Activated T-cell treated with anti-CD3 and anti-CD28 coated beads for 24 hours (primary cell): ENCODE results near the gene LPCAT3.
"Not testable (repeated sequence)": the region's sequence is repeated elsewhere in the genome, so short reads cannot be mapped to it uniquely, and the experiment has no call there.

Source experiments
- DNase-seq: peaks from one replicate; pipeline ENCODE4 v3.0.0-alpha.2; 2020; ENCODE audit warnings: low read depth

LPCAT3 gene

GRCh38 chr12:7035463-7035862 lies 17.2 kb upstream of the LPCAT3 start:
- no peak for DNase-seq

- DNase-seq = no peak
Measured at GRCh38 chr12:7034464-7034863, 16.2 kb upstream of the LPCAT3 start.

GRCh38 chr12:7032990-7033389 lies 14.7 kb upstream of the LPCAT3 start:
- DNase-seq = no peak

GRCh38 chr12:7031306-7031705 lies 13.0 kb upstream of the LPCAT3 start:
- DNase-seq = no peak

DNA sequence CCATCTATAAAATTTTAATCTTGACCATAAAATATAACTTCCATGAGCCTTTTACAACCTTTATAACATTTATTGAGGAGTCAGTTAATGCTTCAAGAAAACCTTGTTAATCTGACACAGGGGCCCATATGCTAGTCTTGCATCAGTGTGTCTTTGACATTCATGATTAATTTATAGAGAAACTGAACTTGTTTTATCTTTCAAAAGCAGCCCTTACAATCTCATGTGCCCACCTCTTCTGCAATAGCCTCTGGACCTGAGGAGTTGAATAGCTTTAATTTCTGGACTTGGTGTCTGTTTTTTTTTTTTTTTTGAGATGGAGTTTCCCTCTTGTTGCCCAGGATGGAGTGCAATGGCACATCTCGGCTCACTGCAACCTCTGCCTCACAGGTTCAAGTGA lies 8.6 kb upstream of the LPCAT3 start:
- DNase-seq = no peak

DNA sequence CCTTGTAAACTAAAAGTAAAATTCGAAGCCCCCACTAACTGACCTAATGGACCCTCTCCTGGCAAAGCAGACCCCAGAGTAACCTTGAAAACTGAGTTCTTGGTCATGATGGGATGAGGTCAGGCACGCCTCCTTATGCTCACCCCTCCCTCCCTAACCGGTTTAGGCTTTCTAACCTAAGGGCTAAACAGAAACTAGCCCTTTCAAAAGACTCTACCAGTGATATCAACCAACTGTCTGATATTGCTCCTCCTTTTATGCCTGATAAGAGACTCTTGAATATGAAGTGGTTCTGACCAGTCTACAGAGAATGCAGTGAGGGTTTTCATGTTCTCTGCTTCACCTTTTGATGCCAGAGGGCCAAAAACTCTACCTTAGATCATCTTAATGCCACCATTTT lies 4.8 kb upstream of the LPCAT3 start:
- no peak for DNase-seq

GRCh38 chr12:7021956-7022355 lies 3.7 kb upstream of the LPCAT3 start:
- no peak for DNase-seq

GRCh38 chr12:7019043-7019569 lies 830 bp upstream of the LPCAT3 start:
- DNase-seq = no peak

- no peak for DNase-seq
Measured at GRCh38 chr12:7017870-7018349, 366 bp downstream of the LPCAT3 start.

DNA sequence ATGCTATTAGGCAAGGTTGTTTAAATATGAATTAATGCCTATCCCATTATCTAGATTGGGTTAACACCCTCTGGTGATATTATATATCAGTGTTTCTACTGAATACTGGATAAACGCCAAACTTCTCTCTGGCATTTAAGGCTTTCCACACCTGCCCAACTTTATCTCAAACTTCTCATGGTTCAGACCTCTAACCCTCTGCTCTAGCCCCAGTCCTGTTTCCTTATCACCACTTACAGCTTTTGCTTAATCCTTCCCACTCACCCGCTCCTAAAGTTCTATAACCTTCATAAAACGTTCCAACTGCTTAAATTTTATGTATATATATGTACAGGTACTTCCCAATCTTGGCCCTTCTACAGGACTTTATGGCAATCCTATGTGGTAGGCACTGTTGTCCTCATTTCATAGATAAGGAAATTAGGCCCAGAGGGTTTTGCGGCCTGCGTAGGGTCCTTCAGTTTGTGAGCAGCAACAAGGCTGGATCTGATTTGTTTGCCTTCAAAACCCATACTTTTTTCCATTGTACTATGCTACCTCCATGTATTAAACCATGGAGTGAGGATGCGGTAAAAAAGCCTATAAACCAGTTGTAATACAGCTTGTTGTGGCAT lies 1.2 kb downstream of the LPCAT3 start:
- no peak for DNase-seq

DNA sequence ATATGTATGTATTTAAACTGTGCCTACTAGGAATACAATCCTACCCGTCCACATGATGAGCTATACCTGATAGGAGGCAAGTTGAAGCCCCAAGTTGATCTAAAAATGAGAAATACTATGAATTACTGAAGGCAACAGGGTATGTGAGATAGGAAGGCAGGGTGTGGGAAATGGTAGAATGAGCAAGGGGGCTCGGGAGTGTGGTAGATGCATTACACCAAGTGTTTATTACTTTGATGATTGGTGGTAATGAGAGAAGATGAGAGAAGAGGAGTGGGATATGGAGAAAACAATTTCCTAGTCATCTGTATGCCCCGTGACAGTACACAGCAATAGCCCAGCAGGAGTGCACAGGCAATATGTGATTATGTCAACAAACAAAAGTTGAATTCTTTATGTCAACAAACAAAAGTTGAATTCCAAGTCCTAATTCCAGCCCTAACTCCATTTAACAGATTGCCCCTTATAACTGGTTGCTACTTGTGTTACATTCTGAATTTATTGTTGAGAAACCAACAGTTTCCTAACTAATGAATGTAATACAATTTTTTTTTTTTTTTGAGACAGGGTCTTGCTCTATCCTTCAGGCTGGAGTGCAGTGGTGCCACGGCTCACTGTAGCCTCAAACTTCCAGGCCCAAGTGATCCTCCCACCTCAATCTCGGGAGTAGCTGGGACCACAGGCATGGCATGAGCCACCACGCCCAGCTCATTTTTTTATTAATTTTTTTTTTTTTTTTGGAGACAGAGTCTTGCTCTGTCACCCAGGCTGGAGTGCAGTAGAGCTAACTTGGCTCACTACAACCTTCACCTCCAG lies 2.5 kb downstream of the LPCAT3 start:
- DNase-seq = no peak

- DNase-seq = no peak
Measured at GRCh38 chr12:7013101-7013500, 5.2 kb downstream of the LPCAT3 start.

GRCh38 chr12:7012024-7012607 lies 6.2 kb downstream of the LPCAT3 start:
- no peak for DNase-seq

GRCh38 chr12:7011398-7011797 lies 6.9 kb downstream of the LPCAT3 start:
- DNase-seq = not testable (repeated sequence)

DNA sequence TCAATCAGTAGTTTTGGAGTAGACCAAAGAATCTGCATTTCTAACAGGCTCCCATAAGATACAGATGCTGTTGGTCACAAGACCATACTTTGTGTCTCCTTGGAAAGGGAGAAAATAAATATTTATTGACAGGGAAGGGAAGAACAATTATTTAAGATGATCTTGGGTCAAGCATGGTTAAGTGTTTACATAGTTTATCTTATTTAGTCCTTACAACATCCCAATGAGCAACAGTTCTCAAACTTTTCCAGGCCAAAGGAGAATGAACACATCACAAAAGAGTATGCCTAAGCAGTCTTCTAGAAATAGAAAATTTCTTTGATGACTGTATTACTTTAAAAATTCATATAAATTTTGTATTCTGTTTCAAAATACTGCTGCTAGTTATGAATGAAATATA lies 8.8 kb downstream of the LPCAT3 start:
- no peak for DNase-seq

DNA sequence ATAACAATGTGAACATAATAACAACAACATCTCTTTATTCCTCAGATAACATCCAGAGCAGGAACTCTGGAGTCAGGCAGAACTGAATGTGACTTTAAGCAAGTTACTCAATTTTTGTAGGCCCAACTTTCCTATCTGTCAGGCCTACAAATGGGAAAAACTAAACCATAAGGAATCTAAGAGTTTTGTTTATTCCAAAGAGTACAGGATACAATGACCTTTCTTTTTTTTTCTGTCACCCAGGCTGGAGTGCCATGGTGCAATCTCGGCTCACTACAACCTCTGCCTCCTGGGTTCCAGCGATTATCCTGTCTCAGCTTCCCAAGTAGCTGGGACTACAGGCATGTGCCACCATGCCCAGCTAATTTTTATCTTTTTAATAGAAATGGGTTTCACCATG lies 9.4 kb downstream of the LPCAT3 start:
- DNase-seq = no peak

GRCh38 chr12:7006639-7007038 lies 11.6 kb downstream of the LPCAT3 start:
- no peak for DNase-seq

DNA sequence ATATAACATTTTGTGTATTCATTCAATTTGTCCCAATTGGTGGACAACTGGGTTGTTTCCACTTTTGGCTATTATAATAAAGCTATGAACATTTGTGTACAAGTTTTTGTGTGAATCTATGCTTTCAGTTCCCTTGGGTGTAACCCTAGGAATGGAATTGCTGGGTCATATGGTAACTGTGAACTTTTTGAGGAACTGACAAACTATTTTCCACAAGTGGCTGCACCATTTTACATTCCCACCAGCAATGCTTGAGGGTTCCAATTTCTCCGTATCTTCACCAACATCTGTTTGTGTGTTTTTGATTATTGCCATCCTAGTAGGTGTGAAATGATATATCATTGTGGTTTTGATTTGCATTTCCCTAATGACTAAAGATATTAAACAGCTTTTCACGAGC lies 13.0 kb downstream of the LPCAT3 start:
- no peak for DNase-seq

GRCh38 chr12:7004840-7005239 lies 13.4 kb downstream of the LPCAT3 start:
- DNase-seq = no peak

- no peak for DNase-seq
Measured at GRCh38 chr12:7004287-7004803, 13.9 kb downstream of the LPCAT3 start.

GRCh38 chr12:7001921-7002591 lies 16.2 kb downstream of the LPCAT3 start:
- DNase-seq = no peak
